NCI-H748 treated with DMSO at 0.1 percent for 48 hours (cell line): Measurements from ENCODE around the gene FBXO17.
A peak's percentile ranks its signal among the peaks of the same experiment; 100 is the strongest.

Experiments
- DNase-seq: peaks from one replicate; lab custom pipeline; 2025; lab: John Stamatoyannopoulos, UW

Gene FBXO17

GRCh38 chr19:38915329-38916321 lies 59.9 kb downstream of the FBXO17 start:
- DNase-seq, result no peak

DNA sequence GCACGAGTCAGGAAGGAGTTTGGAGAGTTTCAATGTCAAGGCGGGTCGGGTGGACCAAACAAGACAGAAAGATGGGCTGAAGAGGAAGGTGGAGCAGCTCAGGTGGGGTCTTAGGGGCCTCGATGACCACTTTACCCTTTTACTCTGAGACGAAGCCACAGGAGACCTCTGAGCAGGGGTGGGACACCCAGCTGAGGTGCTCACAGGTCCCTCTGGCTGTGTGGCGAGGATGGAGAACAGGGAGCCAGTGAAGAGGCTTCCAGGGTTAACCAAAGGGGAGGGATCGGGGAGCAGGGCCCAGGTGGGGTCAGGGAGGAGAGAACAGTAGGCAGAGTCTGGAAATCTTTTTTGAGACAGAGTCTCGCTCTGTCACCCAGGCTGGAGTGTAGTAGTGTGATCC lies 61.6 kb downstream of the FBXO17 start:
- DNase-seq, result no peak

DNA sequence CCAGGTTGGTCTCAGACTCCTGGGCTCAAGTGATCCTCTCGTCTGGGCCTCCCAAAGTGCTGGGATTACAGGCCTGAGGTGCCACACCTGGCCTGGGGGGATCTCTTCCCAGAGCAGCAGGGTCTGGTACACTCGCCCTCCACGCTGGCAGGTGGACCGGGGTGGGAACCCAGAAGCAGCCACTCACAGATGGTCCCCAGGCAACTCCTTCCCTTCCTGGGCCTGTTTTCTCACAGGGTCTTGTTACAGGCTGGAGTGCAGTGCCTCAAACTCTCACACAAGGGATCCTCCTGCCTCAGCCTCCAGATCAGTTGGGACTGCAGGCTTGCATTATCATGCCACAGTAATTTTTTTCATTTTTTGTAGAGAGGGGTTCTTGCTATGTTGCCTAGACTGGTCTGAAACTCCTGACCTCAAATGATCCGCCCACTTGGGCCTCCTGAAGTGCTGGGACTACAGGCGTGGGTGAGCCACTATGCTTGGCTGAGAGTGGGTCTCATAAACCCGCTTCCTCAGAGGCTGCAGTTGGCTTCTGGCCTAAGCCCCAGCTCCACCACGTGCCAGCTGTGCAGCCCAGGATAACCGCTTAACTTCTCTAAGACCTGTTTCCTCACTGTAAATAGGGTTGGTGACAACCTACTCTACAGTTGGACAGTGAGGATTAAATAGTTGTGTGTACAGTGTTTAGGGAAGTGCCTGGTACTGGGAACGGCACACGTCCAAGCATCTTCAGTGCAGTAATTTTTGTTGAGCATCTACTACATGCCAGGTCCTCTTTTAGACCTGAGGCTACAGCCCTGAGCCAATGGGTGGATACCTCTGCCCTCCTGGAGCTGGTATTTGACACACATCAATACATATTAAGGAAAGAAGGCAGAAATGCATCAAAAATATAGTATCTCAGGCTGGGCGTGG lies 62.7 kb downstream of the FBXO17 start:
- no peak for DNase-seq

GRCh38 chr19:38911388-38912001 lies 64.0 kb downstream of the FBXO17 start:
- DNase-seq, result no peak

- DNase-seq, result no peak
These were observed 65.1 kb downstream of the FBXO17 start for GRCh38 chr19:38910488-38910887.

DNA sequence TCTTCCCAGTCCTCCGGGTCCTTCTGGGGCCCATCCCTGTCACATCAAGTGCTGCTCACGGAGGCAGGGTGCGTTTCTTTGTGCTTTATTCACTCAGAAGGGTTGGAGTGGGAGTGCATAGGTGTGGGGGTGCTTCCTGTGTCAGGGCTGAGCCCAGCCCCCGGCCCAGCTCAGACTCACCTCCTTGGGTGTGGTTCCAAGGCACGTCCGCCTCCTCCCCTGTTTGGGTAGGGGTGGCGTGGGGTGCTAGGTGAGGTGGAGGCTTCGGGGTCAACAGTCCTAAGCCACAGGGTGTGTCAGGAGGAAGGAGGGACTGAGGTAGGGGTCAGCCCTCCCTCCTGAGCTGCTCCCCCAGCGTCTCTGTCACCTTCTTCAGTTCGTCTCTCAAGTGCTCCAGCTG lies 66.6 kb downstream of the FBXO17 start:
- no peak for DNase-seq

DNA sequence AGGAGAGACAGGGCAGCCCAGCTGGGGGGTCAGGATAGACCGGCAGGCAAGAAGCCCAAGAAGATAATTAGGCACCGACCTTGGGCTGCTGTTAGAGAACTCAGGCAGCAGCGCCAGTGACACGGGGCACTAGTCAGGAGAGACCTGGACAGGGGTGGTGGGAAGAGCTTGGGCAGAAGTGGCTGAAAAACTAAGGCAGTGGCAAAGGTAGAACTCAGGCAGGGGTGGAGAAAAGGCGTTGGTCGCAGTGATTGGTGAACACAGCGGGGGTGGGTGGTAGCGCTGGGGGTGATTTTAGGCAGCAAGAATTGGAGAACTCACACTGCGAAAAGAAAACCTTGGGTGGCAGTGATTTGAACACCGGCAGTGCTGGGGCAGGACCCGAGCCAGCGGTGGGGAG lies 67.9 kb downstream of the FBXO17 start:
- DNase-seq, result no peak

- DNase-seq, result no peak
These were observed 68.3 kb downstream of the FBXO17 start for GRCh38 chr19:38907227-38907626.

DNA sequence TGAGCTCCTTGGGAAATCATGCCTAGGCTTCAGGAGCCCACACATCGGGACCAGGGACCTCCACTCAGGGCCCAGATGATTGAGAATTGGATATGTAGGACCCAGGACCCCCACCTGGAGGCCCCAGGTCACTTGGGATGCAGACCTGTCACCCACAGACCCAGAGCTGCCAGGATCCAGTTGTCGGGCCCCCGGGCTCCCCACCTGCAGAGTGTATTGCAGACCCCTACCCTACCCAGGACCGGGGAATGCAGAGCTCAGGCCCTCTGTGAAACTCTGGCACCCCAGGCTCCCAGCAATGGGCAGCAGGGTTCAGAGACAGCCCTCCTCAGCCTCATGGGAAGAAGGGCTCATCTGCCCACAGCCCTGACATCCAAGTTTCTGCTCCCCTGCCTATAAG lies 69.9 kb downstream of the FBXO17 start:
- DNase-seq, result no peak

DNA sequence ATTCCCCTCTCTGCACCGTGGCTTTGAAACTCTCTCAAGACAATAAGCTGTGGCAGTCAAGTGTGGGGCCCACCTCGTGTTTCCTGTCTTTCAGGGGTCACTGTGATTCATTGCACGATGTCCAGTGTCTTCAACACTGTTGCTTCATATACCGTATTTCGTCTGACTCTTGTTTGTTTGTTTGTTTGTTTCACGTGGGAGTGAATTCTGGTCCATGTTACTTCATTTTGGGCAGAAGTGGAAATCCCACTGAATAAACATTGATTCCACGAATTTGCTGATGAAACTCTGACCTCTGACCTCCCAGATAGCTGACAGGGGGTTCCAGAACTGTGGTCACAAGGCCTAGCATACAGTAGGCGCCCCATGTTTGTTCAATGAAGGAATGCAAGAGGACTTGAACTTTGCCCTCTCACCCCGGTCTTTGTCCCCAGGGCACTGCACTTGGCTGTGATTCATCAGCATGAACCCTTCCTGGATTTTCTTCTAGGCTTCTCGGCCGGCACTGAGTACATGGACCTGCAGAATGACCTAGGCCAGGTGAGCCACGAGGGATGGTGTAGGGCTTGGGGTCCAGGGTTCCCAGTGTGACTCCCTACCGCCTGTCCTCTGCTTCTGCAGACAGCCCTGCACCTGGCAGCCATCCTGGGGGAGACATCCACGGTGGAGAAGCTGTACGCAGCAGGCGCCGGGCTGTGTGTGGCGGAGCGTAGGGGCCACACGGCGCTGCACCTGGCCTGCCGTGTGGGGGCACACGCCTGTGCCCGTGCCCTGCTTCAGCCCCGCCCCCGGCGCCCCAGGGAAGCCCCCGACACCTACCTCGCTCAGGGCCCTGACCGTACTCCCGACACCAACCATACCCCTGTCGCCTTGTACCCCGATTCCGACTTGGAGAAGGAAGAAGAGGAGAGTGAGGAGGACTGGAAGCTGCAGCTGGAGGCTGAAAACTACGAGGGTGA lies 70.7 kb downstream of the FBXO17 start:
- DNase-seq, result no peak

- DNase-seq, result no peak
These were observed 73.9 kb downstream of the FBXO17 start for GRCh38 chr19:38901683-38902082.

DNA sequence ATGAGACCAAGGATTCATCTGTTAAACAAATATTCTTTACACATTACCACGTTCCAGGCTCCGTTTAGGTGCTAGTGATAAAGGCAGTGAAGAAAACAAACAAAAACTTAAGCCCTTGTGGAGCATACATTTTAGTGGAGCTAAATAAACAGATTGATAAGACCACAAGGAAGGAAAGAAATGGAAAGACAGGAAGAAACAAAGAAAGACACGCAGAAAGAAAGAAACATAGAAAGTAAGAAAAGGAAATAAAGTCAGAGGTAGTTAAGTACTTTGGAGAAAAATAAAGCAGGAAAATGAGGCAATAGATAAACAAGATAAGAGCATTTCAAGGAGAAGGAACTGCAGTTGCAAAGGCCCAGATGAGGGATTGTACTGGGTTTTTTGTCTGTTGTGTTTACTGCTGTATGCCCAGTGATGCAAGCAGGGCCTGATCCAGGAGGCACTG lies 74.8 kb downstream of the FBXO17 start:
- no peak for DNase-seq

- peak; percentile 65 for DNase-seq
These were observed 75.3 kb downstream of the FBXO17 start for GRCh38 chr19:38900202-38900629.

GRCh38 chr19:38899447-38900201 lies 75.9 kb downstream of the FBXO17 start, which contains the start of the genes NFKBIB and SIRT2:
NFKBIB (plus strand) TSS chr19:38899969; CDS start chr19:38900033, 64 bp downstream.
SIRT2 (minus strand) TSS chr19:38899618; CDS start chr19:38899521, 97 bp downstream.
- DNase-seq, result peak; percentile 99

DNA sequence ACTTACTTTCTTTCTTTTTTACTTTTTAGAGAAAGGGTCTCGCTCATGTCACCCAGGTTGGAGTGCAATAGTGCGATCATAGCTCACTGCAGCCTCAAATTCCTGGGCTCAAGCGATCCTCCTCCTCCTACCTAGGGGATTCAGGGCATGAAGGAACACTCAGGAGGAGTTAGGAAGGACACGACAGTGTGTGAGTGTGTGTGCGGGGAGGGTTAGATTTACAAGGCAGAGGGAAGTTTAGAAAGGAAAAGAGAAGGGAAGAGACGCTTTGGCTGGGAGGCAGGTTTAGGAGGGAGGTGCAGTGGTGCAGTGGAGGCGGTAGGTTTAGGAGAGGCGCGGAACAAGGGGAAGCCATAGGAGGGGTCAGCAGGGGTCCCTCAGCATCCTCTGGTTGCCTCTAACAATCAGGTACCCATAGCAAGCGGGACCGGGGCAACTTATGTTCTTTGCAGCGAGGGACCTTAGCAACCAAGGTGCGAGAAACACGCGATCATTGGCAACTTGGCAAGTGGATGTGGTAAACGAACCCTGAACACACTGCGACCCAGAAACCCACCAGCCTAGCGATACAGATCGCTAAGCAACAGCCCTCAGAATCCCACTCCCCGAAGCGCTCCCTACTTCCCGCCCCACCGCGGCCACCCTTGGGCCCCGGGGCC lies 76.6 kb downstream of the FBXO17 start:
- DNase-seq, result no peak

DNA sequence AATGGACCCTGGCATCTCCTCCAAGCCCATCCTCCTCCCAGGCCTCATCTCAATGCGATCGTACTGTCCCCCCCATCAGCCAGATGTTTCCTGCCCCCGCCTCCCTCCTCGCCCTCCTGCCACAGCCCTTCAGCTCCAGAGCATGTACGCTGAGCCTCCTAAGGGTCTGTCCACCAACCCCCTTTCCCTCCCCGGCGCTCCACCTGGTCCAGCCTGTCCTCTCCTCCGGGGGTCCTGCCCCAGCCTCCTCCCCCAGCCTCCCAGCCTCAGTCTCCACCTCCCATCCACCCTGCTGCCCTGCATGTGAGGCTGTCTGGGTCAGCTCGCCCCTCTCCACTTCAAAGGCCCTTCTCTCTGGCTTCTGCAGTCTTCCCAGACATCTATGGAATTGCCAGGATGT lies 80.6 kb downstream of the FBXO17 start:
- no peak for DNase-seq

DNA sequence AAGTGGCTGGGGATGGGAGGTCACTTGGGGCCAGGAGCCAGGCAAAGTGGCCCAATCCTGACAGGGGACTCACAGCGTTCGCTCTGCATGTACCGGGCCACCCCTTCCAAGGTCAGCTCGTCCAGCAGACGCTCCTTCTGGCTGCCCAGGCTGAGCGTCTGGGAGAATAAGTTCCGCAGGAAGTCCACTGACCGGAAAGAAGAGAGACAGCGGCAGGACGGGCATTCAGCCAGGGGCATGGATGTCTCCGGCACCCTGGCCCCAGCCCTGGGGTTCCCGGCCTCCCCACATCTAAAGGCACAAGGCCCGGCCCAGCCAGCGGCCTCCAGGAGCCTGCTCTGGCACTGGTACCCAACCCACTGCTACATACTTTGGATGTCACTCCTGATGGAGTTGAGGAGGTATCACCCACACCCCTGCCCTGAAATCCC lies 82.2 kb downstream of the FBXO17 start:
- no peak for DNase-seq

DNA sequence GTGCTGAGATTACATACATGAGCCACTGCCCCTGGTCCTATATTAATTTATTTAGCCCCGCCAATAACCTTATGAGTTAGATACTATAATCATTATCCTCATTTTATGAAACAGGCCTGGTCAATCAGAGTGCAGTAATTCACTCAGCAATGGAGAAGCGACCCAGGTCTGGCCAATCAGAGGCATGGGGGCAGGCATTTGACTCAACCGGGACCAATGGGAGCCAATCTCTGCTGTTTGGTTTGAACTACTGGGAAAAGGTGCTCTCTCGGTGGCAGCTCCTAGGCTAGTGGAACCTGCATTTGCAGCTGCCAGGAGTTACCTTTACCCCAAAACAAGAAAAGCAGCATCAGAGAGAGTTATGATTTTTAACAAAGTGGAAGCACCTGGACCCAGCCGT lies 82.7 kb downstream of the FBXO17 start:
- DNase-seq, result no peak

DNA sequence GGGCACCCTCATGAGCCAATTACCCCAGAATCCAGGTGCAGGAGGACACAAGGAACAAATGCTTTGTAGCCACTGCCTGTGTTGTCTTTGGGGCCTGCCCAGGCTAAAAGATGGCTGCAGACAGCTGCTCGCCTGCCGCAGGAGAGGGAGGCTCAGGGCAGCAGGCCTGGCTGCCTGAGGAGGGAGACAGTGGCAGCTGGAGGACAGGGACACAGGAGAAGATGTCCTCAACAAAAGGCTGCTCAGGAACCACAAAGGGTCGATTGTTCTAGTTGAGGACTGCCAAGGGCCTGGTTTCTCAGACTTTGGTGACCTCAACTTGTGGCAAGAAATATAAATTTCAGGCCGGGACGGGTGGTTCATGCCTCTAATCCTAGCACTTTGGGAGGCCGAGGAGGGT lies 83.8 kb downstream of the FBXO17 start:
- no peak for DNase-seq
